WTC11 (cell line): Measurements from ENCODE around the gene C1orf115. TPM values are rescaled to one million over a fixed set of nuclear protein-coding genes. Genes with fewer than 3 reads are reported as not detected.
"Not testable (repeated sequence)": the region's sequence is repeated elsewhere in the genome, so short reads cannot be mapped to it uniquely, and the experiment has no call there.

ENCODE experiments used
- ATAC-seq: fragments of 200-7000 bp; cut with Tn5 transposase; 2 replicates; pipeline ENCODE4 v1.10.0; 2021; ENCODE audit warnings: mild to moderate bottlenecking, moderate library complexity
- CTCF ChIA-PET: fragments of 300-600 bp; sonication (Branson Sonifier 250); formaldehyde crosslinking; loops from one replicate; lab custom pipeline; 2021; ENCODE audit warnings: antibody characterized with exemption; lab: Charles Lee
- POLR2A ChIA-PET: fragments of 350-600 bp; sonication (Branson Sonifier 250); formaldehyde crosslinking; loops from one replicate; lab custom pipeline; 2021; ENCODE audit warnings: antibody characterized with exemption; lab: Charles Lee
- DNase-seq: peaks from one replicate; pipeline ENCODE4 v3.0.0; 2021; ENCODE audit warnings: low spot score
- H3K27ac Mint-ChIP-seq: 2 replicates; pipeline ENCODE4 v1.8.0; 2021; ENCODE audit warnings: mixed read lengths
- H3K27me3 Mint-ChIP-seq: 2 replicates; pipeline ENCODE4 v1.8.0; 2021; ENCODE audit warnings: low read depth, mild to moderate bottlenecking, moderate library complexity, mixed read lengths
- H3K36me3 Mint-ChIP-seq: 2 replicates; pipeline ENCODE4 v1.8.0; 2021; ENCODE audit warnings: mixed read lengths
- H3K4me1 Mint-ChIP-seq: 2 replicates; pipeline ENCODE4 v1.8.0; 2022; ENCODE audit warnings: mixed read lengths
- H3K4me3 Mint-ChIP-seq: 2 replicates; pipeline ENCODE4 v1.8.0; 2021; ENCODE audit warnings: mild to moderate bottlenecking, moderate library complexity, mixed read lengths
- H3K9me3 Mint-ChIP-seq: 2 replicates; pipeline ENCODE4 v1.8.0; 2021; ENCODE audit warnings: mixed read lengths
- ARID4B ChIP-seq: sonication (generic); formaldehyde crosslinking; IDR thresholded peaks from 2 replicates; pipeline ENCODE4 v1.8.0; 2023; ENCODE audit warnings: missing genetic modification reagents, mild to moderate bottlenecking, borderline replicate concordance
- ELF4 ChIP-seq: sonication (generic); formaldehyde crosslinking; IDR thresholded peaks from 2 replicates; pipeline ENCODE4 v1.8.1; 2022; ENCODE audit warnings: low read depth, mild to moderate bottlenecking, moderate library complexity, missing genetic modification reagents
- ESRRA ChIP-seq: sonication (generic); formaldehyde crosslinking; IDR thresholded peaks from 2 replicates; pipeline ENCODE4 v1.8.1; 2022; ENCODE audit warnings: mild to moderate bottlenecking, missing genetic modification reagents, borderline replicate concordance
- FOXP1 ChIP-seq: sonication (generic); formaldehyde crosslinking; IDR thresholded peaks from 2 replicates; pipeline ENCODE4 v1.8.0; 2022; ENCODE audit warnings: missing genetic modification reagents, mild to moderate bottlenecking, moderate library complexity, borderline replicate concordance
- HMGA2 ChIP-seq: fragments of 250-450 bp; sonication (Bioruptor Pico); IDR thresholded peaks from 2 replicates; pipeline ENCODE4 v1.4.0; 2021; ENCODE audit warnings: mild to moderate bottlenecking, moderate library complexity
- JUN ChIP-seq: sonication (generic); formaldehyde crosslinking; IDR thresholded peaks from 2 replicates; pipeline ENCODE4 v1.8.0; 2023; ENCODE audit warnings: mild to moderate bottlenecking, missing genetic modification reagents
- NFE2L1 ChIP-seq: sonication (generic); formaldehyde crosslinking; IDR thresholded peaks from 2 replicates; pipeline ENCODE4 v1.8.1; 2023; ENCODE audit warnings: missing genetic modification reagents
- NR1H2 ChIP-seq: sonication (generic); formaldehyde crosslinking; IDR thresholded peaks from 2 replicates; pipeline ENCODE4 v1.9.0; 2021; ENCODE audit warnings: mild to moderate bottlenecking, moderate library complexity, missing genetic modification reagents
- OVOL2 ChIP-seq: fragments of 250-450 bp; sonication (Bioruptor Pico); IDR thresholded peaks from 2 replicates; pipeline ENCODE4 v1.9.0; 2021; ENCODE audit warnings: mild to moderate bottlenecking, borderline replicate concordance
- RORB ChIP-seq: fragments of 250-450 bp; sonication (Bioruptor Pico); IDR thresholded peaks from 2 replicates; pipeline ENCODE4 v1.9.0; 2021; ENCODE audit warnings: mild to moderate bottlenecking
- SP1 ChIP-seq: sonication (generic); formaldehyde crosslinking; conservative IDR thresholded peaks from 2 replicates; pipeline ENCODE4 v1.8.1; 2022; ENCODE audit warnings: missing genetic modification reagents
- ZBTB21 ChIP-seq: sonication (generic); formaldehyde crosslinking; IDR thresholded peaks from 2 replicates; pipeline ENCODE4 v1.8.1; 2023; ENCODE audit warnings: mild to moderate bottlenecking, missing genetic modification reagents, borderline replicate concordance
- ZNF396 ChIP-seq: fragments of 250-450 bp; sonication (Bioruptor Pico); IDR thresholded peaks from 2 replicates; pipeline ENCODE4 v1.8.0; 2021; ENCODE audit warnings: mild to moderate bottlenecking, moderate library complexity, borderline replicate concordance
- ZNF416 ChIP-seq: fragments of 250-450 bp; sonication (Bioruptor Pico); IDR thresholded peaks from 2 replicates; pipeline ENCODE4 v1.9.0; 2021; ENCODE audit warnings: mild to moderate bottlenecking, inconsistent platforms
- ZNF532 ChIP-seq: fragments of 250-450 bp; sonication (Bioruptor Pico); IDR thresholded peaks from 2 replicates; pipeline ENCODE4 v1.9.0; 2021; ENCODE audit warnings: mild to moderate bottlenecking, borderline replicate concordance
- ZNF671 ChIP-seq: fragments of 250-450 bp; sonication (Bioruptor Pico); IDR thresholded peaks from 2 replicates; pipeline ENCODE4 v1.8.0; 2021; ENCODE audit warnings: mild to moderate bottlenecking
- total RNA-seq: library from RNA; stranded (reverse); gene quantifications from 3 replicates; pipeline ENCODE4 v1.2.3, GENCODE V29; 2021
- TF ChIP-seq, protein P1 (sequence below): fragments of 250-450 bp; sonication (Bioruptor Pico); IDR thresholded peaks from 2 replicates; pipeline ENCODE4 v1.9.0; 2021; ENCODE audit warnings: mild to moderate bottlenecking
- TF ChIP-seq, protein P2 (sequence below): sonication (generic); formaldehyde crosslinking; IDR thresholded peaks from 2 replicates; pipeline ENCODE4 v1.8.1; 2023; ENCODE audit warnings: mild to moderate bottlenecking, missing genetic modification reagents
- TF ChIP-seq, protein P3 (sequence below): sonication (generic); formaldehyde crosslinking; IDR thresholded peaks from 2 replicates; pipeline ENCODE4 v1.8.0; 2022; ENCODE audit warnings: mild to moderate bottlenecking, missing genetic modification reagents

C1orf115 gene
- total RNA-seq, 1 experiment from 2014 or later = 10.0 TPM

DNA sequence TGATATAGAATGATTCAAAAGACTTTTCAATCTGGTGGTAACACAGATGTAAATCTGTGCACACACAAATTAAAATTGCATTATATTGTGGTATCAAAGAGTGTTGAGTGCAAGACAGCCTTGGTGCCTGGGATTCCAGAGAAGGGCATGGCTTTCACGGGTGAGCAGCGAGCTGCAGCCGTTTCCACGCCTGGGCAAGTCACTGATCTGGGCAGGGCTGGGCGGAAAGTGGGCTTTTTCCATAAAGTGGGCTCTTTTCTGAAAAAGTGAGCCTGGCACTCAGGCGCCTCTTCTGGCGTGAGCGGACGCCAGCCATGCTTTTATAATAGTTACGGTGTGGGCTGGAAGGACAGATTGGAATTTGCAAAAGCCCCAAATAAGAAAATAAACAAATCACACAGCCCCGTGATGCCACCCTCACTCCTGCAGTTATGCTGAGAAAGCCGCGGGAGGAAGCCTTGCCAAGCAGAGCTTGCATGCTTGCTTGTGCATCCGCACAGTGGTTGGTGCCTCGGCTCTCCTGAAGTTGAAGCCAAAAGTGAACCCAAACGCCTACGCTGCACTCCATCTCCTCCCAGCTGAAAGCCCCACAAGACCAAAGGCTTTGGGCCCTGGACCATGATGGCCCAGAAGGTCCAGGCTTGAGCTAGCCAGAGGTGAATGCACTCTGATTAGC is 7.1 kb upstream of the C1orf115 start (continued):
- TF ChIP-seq, protein P1, sequence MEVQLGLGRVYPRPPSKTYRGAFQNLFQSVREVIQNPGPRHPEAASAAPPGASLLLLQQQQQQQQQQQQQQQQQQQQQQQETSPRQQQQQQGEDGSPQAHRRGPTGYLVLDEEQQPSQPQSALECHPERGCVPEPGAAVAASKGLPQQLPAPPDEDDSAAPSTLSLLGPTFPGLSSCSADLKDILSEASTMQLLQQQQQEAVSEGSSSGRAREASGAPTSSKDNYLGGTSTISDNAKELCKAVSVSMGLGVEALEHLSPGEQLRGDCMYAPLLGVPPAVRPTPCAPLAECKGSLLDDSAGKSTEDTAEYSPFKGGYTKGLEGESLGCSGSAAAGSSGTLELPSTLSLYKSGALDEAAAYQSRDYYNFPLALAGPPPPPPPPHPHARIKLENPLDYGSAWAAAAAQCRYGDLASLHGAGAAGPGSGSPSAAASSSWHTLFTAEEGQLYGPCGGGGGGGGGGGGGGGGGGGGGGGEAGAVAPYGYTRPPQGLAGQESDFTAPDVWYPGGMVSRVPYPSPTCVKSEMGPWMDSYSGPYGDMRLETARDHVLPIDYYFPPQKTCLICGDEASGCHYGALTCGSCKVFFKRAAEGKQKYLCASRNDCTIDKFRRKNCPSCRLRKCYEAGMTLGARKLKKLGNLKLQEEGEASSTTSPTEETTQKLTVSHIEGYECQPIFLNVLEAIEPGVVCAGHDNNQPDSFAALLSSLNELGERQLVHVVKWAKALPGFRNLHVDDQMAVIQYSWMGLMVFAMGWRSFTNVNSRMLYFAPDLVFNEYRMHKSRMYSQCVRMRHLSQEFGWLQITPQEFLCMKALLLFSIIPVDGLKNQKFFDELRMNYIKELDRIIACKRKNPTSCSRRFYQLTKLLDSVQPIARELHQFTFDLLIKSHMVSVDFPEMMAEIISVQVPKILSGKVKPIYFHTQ = no peak
- TF ChIP-seq NFE2L1 (CRISPR knock-in tag) = no peak
- no peak for TF ChIP-seq ZBTB21 (CRISPR knock-in tag)
- TF ChIP-seq SP1 (CRISPR knock-in tag) = no peak
- TF ChIP-seq ZNF671 (CRISPR knock-in tag) = no peak
- no peak for TF ChIP-seq ARID4B (CRISPR knock-in tag)

DNA sequence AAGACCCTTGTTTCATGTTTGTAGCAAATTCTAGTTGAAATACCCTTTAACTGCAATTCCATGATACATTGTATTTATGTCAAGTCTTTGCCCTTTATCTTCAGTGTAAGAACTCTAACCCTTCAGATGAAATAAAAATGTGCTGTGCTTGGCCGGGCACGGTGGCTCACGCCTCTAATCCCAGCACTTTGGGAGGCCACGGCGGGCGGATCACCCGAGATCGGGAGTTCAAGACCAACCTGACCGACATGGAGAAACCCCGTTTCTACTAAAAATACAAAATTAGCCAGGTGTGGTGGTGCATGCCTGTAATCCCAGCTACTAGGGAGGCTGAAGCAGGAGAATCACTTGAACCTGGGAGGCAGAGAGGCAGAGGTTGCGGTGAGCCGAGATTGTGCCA is 6.4 kb upstream of the C1orf115 start:
- H3K9me3 Mint-ChIP-seq, ATAC-seq, DNase-seq, H3K4me1 Mint-ChIP-seq, H3K4me3 Mint-ChIP-seq, POLR2A ChIA-PET, H3K27ac Mint-ChIP-seq, H3K27me3 Mint-ChIP-seq, H3K36me3 Mint-ChIP-seq: not testable (repeated sequence)
- CTCF ChIA-PET = interaction anchor here (0.9 to 3.3 kb wide), 5 partner anchors 9 to 403 kb away, joined by 3 to 20 read pairs (median 3); no protein-coding TSS in a partner anchor

DNA sequence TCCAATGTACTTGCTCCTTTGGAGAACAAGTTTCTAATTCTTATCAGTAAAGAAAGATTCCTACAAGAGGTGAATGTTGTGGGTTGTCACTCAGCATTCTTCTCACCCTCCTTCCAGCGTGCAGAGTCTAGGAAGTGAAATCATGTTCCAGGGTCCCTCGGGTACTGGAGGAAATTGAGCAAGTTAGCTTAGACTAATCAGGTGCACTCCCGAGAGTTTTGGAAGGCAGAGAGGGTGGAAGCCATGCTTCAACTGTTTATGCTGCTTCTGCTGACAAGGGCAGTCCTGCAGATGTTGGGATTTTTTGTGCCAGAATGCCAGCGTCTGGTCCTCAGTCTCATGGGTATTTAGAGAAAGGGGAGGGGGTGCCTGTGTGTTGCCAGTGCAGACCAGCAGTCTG is 5.3 kb upstream of the C1orf115 start:
- Mint-ChIP-seq H3K27me3 (peaks cover 3% of the 10 kb centered on the region; the same call in 1 of the 2 replicates), H3K4me1 (peaks cover 3% of the 10 kb centered on the region), H3K9me3 (no peaks in the 10 kb centered on the region), H3K4me3 (no peak overlapping the region), H3K36me3 (no peaks in the 10 kb centered on the region), H3K27ac (no peak overlapping the region)
- no peak for ATAC-seq
- no peak for DNase-seq
- POLR2A ChIA-PET = no interaction called here
- CTCF ChIA-PET = interaction anchor here (1.5 to 3.3 kb wide), 2 partner anchors 92 to 388 kb away, joined by 5 to 20 read pairs; no protein-coding TSS in a partner anchor
- no peak for TF ChIP-seq ELF4 (CRISPR knock-in tag)
- no peak for TF ChIP-seq SP1 (CRISPR knock-in tag)
- TF ChIP-seq OVOL2 (CRISPR knock-in tag) = no peak
- TF ChIP-seq NR1H2 (CRISPR knock-in tag) = no peak
- no peak for TF ChIP-seq RORB (CRISPR knock-in tag)
- TF ChIP-seq FOXP1 (CRISPR knock-in tag) = no peak
- TF ChIP-seq, protein P2, sequence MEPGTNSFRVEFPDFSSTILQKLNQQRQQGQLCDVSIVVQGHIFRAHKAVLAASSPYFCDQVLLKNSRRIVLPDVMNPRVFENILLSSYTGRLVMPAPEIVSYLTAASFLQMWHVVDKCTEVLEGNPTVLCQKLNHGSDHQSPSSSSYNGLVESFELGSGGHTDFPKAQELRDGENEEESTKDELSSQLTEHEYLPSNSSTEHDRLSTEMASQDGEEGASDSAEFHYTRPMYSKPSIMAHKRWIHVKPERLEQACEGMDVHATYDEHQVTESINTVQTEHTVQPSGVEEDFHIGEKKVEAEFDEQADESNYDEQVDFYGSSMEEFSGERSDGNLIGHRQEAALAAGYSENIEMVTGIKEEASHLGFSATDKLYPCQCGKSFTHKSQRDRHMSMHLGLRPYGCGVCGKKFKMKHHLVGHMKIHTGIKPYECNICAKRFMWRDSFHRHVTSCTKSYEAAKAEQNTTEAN (CRISPR knock-in tag) = no peak
- no peak for TF ChIP-seq ESRRA (CRISPR knock-in tag)
- TF ChIP-seq ZNF416 = no peak
- no peak for TF ChIP-seq ZNF396
- TF ChIP-seq HMGA2 = no peak
- no peak for TF ChIP-seq JUN (CRISPR knock-in tag)
- no peak for TF ChIP-seq ZNF532 (CRISPR knock-in tag)
- TF ChIP-seq, protein P3, sequence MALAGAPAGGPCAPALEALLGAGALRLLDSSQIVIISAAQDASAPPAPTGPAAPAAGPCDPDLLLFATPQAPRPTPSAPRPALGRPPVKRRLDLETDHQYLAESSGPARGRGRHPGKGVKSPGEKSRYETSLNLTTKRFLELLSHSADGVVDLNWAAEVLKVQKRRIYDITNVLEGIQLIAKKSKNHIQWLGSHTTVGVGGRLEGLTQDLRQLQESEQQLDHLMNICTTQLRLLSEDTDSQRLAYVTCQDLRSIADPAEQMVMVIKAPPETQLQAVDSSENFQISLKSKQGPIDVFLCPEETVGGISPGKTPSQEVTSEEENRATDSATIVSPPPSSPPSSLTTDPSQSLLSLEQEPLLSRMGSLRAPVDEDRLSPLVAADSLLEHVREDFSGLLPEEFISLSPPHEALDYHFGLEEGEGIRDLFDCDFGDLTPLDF = no peak
